ENCODE data around the gene MBD4.

MBD4 gene

GRCh38 chr3:129439226-129439816 is 427 bp downstream of the MBD4 start:
- in situ Hi-C loops (cut with MboI; ENCODE audit: low pct_unique_long_range_greater_than_20kb, low sequenced_read_pairs), result no loop called here
- DNase-seq, result peak; percentile 60

- in situ Hi-C loops (cut with MboI; ENCODE audit: low pct_unique_long_range_greater_than_20kb, low sequenced_read_pairs), result no loop called here
- no peak for DNase-seq
Observed at GRCh38 chr3:129435367-129435766, 4.4 kb downstream of the MBD4 start.

GRCh38 chr3:129434140-129434539 is 5.6 kb downstream of the MBD4 start:
- no peak for DNase-seq
- in situ Hi-C loops (cut with MboI; ENCODE audit: low pct_unique_long_range_greater_than_20kb, low sequenced_read_pairs), result no loop called here

- in situ Hi-C loops (cut with MboI; ENCODE audit: low pct_unique_long_range_greater_than_20kb, low sequenced_read_pairs), result no loop called here
- no peak for DNase-seq
Observed at GRCh38 chr3:129433565-129433964, 6.2 kb downstream of the MBD4 start.

DNA sequence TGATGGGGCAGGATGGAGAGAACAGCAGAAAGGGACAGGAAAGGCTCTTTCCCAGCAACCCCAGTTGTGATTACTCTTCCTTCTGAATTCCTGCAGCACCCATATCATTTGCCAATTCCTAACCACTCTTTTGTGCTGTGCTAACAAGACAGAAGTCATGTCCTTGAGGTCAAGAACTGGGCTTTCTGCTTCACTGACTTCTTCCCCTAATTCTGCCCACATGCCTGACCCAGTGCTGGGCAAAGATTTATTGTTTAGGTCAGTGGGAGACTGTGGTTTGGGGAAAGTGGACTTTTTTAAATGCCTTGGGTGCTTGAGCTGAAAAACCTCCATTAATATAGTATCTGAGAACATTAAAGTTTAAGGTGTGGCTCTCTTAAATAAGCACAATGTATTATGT is 7.1 kb downstream of the MBD4 start:
- in situ Hi-C loops (cut with MboI; ENCODE audit: low pct_unique_long_range_greater_than_20kb, low sequenced_read_pairs), result no loop called here
- no peak for DNase-seq

- in situ Hi-C loops (cut with MboI; ENCODE audit: low pct_unique_long_range_greater_than_20kb, low sequenced_read_pairs), result no loop called here
Observed at GRCh38 chr3:129432036-129432435, 7.7 kb downstream of the MBD4 start.

DNA sequence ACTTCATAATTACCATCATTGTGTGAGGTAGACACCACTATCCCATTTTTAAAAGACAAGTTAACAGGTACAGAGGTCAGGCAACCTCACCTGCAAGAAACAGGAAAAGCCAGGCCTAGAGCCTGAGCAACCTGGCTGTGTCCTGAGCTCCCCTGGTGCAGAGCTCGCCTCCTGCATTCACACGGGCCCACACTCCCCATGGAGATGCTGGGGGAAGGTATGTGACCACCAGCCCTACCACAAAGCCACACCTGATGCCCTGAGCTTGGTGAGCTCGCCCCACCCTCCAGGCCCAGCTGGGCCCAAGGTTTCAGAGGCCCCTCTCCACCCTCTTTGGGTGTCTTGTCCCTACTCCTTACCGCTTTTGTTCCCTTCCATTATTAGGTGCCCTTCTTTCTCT is 10.1 kb downstream of the MBD4 start:
- in situ Hi-C loops (cut with MboI; ENCODE audit: low pct_unique_long_range_greater_than_20kb, low sequenced_read_pairs), result no loop called here
- DNase-seq, result no peak

More at GRCh38 chr3:129432036-129432435, 7.7 kb downstream of the MBD4 start:
- DNase-seq, result no peak

GRCh38 chr3:129429080-129429451 is 10.7 kb downstream of the MBD4 start:
- in situ Hi-C loops (cut with MboI; ENCODE audit: low pct_unique_long_range_greater_than_20kb, low sequenced_read_pairs), result no loop called here
- no peak for DNase-seq

- no peak for DNase-seq
- in situ Hi-C loops (cut with MboI; ENCODE audit: low pct_unique_long_range_greater_than_20kb, low sequenced_read_pairs), result no loop called here
Observed at GRCh38 chr3:129428376-129429079, 11.2 kb downstream of the MBD4 start, which contains the start of gene EFCAB12. TSS of gene EFCAB12 (minus strand) at chr3:129428636. CDS start at chr3:129428488, 148 bp downstream.

DNA sequence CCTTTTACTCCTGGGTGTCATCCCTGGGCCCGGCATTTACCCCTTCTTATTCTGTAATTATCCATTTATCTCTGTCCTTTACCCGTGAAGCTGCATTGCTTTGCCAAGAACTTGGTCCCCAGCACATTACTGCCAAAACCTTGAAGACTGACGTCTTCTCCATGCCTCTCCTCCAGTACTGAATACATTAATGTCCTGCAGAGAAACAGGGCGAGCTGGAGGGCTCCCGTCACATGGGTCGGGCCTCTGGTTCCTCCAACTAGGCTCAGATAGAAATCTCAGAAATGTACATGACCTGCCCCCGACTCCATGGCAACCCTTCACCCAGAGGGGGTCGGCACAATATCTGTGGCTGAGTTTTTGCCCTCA is 11.8 kb downstream of the MBD4 start:
- DNase-seq, result no peak
- in situ Hi-C loops (cut with MboI; ENCODE audit: low pct_unique_long_range_greater_than_20kb, low sequenced_read_pairs), result no loop called here

GRCh38 chr3:129425619-129426018 is 14.1 kb downstream of the MBD4 start:
- in situ Hi-C loops (cut with MboI; ENCODE audit: low pct_unique_long_range_greater_than_20kb, low sequenced_read_pairs), result no loop called here
- DNase-seq, result no peak

- no peak for DNase-seq
- in situ Hi-C loops (cut with MboI; ENCODE audit: low pct_unique_long_range_greater_than_20kb, low sequenced_read_pairs), result no loop called here
Observed at GRCh38 chr3:129425213-129425612, 14.5 kb downstream of the MBD4 start.

GRCh38 chr3:129424185-129424841 is 15.4 kb downstream of the MBD4 start:
- DNase-seq, result peak; percentile 82

DNA sequence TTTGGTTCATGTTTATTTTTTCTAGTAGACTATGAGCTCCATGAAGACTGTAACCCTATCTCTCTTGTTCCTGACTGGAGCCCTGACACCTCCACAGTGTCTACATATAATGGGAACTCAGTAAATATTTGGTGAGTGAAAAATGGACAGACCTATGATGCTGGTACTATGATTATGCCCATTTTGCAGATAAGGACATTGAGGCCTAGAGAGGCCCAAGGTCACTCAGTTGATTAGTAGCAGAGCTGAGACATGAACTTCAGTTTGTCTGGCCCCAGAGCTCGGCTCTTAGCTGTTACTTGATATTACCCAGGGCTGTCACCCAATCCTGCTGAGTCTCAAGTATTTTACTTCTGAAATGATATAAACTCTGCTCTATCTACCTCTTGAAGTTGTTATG is 16.9 kb downstream of the MBD4 start:
- in situ Hi-C loops (cut with MboI; ENCODE audit: low pct_unique_long_range_greater_than_20kb, low sequenced_read_pairs), result no loop called here
- DNase-seq, result no peak

More at GRCh38 chr3:129424185-129424841, 15.4 kb downstream of the MBD4 start:
- in situ Hi-C loops (cut with MboI; ENCODE audit: low pct_unique_long_range_greater_than_20kb, low sequenced_read_pairs), result no loop called here

DNA sequence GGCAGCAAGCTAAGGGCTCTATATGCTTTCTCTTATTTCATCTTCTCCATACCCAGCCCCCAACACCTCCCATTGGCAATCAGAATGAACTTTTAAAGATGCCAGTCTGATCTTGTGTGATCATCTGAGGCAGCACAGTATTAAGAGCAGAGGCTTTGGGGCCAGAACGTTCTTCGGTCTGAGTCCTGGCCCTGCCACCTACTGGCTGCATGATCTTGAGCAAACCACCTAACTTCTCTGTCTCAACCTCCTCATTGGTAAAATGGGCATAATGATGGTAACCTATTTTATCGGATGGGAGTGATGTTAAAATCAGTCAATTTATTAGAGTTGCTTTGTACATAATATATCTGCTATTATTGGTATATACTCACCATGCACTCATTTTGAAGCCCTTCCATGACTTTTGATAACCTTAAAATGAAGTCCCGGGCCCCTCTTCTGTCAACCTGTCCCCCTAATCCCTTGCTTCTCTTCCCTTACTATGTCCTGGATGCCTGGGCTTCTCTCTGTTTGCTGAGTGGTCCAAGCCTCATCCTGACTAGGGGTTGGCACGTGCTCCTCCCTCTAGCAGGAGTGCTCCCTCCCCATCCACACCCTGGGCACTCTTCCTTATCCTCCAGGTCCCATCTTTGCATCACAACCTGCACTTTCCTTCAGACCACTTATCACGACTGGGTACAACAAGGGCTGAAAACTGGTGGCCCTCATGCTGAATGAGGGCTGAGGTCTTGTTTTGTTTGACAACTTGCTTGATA is 17.6 kb downstream of the MBD4 start:
- no peak for DNase-seq
- in situ Hi-C loops (cut with MboI; ENCODE audit: low pct_unique_long_range_greater_than_20kb, low sequenced_read_pairs), result no loop called here

GRCh38 chr3:129421236-129421883 is 18.4 kb downstream of the MBD4 start:
- in situ Hi-C loops (cut with MboI; ENCODE audit: low pct_unique_long_range_greater_than_20kb, low sequenced_read_pairs), result no loop called here
- no peak for DNase-seq

DNA sequence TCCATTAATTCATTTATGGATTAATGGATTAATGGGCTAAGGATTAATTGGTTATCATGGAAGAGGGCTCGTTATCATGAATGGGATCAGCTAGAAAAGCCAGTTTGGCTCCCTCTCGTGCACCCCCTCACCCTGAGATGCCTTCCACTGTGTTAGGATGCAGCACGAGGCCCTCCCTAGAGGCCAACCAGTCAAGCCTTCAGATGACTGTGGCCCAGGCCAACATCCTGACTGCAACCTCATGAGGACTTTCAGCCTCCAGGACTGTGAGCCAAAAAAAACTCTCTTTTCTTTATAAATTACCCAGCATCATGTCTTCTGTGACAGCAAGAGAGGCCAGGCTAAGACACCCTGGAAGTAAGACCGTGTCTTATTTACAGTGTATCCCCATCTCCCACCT is 20.3 kb downstream of the MBD4 start:
- in situ Hi-C loops (cut with MboI; ENCODE audit: low pct_unique_long_range_greater_than_20kb, low sequenced_read_pairs), result no loop called here
- DNase-seq, result no peak

DNA sequence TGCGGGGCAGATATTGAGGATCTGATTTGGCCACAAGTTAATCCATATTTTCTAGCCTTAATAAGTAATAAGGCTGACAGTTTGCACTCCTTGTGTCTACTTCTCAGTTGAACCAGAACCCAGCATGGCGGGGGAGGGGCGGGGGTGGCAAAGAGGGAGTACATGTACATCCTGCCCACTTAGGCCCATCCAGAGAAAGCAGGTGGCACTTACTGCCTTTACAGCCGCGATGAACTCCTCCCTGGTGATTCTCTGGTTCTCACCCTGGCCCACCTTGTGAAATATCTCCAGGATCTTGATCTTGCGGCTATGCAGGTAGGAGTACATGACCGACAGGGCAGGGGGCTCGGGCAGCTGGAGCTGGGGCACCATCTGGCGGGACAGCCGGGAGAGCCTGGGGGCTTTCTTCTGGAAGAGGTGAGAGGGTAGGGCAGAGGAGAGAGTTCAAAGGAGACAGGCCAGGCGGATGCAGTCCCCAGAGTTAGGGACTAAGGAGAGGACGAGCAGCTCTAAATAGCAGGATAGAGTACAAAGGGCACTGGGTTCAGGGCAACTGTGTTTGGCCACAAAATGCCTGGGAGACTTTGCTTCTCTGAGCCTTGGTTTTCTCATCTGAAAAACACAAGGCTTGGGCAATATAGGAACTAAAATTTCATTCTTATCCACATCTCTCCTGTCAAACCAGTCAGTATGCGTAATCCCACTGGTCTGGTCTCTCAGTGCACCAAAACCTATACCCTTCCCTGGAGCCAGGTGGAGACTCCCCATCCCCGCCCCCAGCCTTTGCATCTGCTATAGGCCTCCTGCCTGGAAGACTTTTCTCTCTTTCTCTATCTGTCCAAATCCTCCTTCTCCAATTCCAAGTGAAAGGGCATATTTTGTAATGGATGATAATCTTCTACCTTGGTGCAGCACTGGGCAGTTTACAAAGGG is 21.4 kb downstream of the MBD4 start:
- in situ Hi-C loops (cut with MboI; ENCODE audit: low pct_unique_long_range_greater_than_20kb, low sequenced_read_pairs), result no loop called here
- DNase-seq, result no peak
